Measurements from ENCODE around the gene PDZD8.

The PDZD8 gene

DNA sequence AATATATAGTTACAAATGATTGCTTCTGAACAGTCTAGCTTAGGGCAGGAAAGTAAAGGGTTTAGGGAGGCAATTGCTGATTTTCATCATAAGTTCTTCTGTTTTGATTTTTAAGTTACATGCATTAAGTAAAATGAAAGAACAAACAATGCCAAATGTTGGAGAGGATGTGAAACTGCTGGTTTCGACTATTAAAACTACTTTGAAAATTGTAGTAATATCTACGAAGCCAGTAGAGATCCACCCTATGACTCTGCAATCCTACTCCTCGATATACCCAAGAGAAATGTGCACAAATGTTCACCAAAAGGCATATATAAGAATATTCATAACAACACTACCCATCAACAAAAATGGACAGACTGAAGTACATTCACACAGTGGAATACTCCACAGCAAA, 24.3 kb downstream of the PDZD8 start:
- DNase-seq (ENCODE audit: low read depth): no peak
- H3K4me3 ChIP-seq (ENCODE audit: low read depth, low read length): no peak overlapping the region
- TF ChIP-seq, protein P1, sequence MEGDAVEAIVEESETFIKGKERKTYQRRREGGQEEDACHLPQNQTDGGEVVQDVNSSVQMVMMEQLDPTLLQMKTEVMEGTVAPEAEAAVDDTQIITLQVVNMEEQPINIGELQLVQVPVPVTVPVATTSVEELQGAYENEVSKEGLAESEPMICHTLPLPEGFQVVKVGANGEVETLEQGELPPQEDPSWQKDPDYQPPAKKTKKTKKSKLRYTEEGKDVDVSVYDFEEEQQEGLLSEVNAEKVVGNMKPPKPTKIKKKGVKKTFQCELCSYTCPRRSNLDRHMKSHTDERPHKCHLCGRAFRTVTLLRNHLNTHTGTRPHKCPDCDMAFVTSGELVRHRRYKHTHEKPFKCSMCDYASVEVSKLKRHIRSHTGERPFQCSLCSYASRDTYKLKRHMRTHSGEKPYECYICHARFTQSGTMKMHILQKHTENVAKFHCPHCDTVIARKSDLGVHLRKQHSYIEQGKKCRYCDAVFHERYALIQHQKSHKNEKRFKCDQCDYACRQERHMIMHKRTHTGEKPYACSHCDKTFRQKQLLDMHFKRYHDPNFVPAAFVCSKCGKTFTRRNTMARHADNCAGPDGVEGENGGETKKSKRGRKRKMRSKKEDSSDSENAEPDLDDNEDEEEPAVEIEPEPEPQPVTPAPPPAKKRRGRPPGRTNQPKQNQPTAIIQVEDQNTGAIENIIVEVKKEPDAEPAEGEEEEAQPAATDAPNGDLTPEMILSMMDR (IDR thresholded peaks at IDR 0.05; ENCODE audit: control insufficient read depth, extremely low read depth, insufficient read depth): no peak

DNA sequence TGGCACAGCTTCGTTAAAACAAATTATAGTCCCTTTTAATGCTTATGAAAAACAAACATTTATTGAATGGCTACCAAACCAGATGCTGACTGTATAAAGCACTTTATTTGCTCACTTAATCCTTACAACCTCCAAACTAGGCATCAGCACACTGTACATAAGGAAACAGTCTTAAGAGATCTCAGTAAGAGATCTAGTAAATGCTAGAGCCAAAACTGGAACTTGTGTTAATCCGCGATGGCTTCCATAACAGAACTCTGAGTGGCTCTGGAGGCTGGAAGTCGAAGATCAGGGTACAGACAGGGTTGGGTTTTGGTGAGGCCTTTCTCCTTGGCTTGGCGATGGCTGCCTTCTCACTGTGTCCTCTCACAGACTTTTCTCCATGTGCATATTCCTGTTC, 27.0 kb downstream of the PDZD8 start:
- no peak overlapping the region for H3K4me3 ChIP-seq (ENCODE audit: low read depth, low read length)
- TF ChIP-seq, protein P1 (IDR thresholded peaks at IDR 0.05; ENCODE audit: control insufficient read depth, extremely low read depth, insufficient read depth): no peak
- DNase-seq (ENCODE audit: low read depth): peak; percentile 95

DNA sequence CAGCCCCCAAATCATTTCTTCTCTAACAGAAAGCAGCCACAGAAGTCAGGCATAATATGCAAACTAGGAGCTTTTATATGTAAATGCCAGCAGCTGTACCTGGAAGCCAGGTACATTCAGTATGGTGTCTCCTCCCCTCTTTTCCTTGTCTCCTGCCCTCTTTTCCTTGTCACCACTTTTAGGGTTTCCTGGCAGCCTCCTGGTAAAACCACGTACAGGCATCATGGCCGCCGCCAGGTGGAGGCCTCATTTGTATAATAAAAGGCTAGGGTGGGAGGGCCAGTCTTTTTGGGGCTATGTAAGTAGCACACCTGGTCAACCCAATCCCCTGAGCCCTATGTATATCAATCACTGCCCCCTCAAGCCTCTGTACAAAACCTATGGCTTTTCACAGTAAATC, 28.7 kb downstream of the PDZD8 start:
- no peak overlapping the region for H3K4me3 ChIP-seq (ENCODE audit: low read depth, low read length)
- TF ChIP-seq, protein P1 (IDR thresholded peaks at IDR 0.05; ENCODE audit: control insufficient read depth, extremely low read depth, insufficient read depth): no peak
- DNase-seq (ENCODE audit: low read depth): no peak

DNA sequence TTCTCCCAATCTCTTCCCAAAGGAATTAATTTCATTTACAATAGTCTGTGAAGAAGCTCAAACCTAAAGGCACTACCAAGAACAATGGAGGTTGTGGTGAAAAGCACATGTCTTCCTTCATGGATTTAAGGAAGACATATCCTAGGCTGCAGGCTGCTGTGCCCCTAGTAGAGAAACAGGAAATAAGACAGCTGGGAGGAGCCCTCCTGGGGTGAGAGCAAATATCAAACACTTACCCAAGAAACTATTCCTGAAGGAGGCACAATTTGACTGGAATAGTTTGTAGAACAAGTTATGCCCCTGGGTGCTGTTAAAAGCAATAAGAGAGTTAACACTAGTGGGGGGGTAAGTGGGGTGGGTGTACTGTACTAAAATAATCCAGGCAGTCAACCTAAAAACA, 30.1 kb downstream of the PDZD8 start:
- no peak for DNase-seq (ENCODE audit: low read depth)
- TF ChIP-seq, protein P1 (IDR thresholded peaks at IDR 0.05; ENCODE audit: control insufficient read depth, extremely low read depth, insufficient read depth): peak; percentile 9; the same call in 1 of the 2 replicates
- no peak overlapping the region for H3K4me3 ChIP-seq (ENCODE audit: low read depth, low read length)

DNA sequence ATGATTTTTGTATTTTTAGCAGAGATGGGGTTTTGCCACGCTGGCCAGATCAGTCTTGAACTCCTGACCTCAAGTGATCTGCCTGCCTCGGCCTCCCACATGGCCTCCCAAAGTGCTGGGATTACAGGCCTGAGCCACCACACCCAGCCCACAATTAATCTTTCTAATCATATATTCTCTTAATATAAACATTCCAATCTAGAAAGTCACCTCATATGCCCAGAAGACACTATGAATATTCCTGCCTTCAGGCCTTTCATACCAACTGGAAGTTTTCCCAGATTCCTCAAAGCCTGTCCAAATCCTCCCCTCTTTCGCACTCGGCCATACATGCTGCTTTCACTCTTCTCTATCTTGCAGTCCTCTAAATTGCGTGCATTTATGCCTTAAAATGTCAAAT, 32.6 kb downstream of the PDZD8 start:
- no peak for DNase-seq (ENCODE audit: low read depth)
- TF ChIP-seq, protein P1 (IDR thresholded peaks at IDR 0.05; ENCODE audit: control insufficient read depth, extremely low read depth, insufficient read depth): no peak
- H3K4me3 ChIP-seq (ENCODE audit: low read depth, low read length): no peak overlapping the region

DNA sequence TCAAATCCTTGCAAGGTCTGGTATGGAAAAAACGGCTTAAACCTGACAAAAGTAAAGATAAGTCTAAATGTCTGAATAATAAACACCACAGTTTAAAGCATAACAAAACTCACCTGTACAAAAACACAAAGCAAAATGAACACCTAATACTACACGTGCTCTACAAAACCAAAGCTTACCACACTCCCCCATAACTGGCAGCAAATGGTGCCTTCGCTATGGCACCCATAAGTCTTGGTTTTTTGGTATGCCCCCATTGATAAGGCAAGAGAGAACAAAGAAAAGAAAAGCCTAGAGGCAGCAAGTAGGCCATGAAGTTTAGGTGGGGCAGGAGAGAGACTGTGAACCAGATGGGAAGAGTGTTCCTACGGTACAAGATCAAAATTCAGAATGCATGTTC, 34.2 kb downstream of the PDZD8 start:
- TF ChIP-seq, protein P1 (IDR thresholded peaks at IDR 0.05; ENCODE audit: control insufficient read depth, extremely low read depth, insufficient read depth): no peak
- DNase-seq (ENCODE audit: low read depth): no peak
- H3K4me3 ChIP-seq (ENCODE audit: low read depth, low read length): no peak overlapping the region

DNA sequence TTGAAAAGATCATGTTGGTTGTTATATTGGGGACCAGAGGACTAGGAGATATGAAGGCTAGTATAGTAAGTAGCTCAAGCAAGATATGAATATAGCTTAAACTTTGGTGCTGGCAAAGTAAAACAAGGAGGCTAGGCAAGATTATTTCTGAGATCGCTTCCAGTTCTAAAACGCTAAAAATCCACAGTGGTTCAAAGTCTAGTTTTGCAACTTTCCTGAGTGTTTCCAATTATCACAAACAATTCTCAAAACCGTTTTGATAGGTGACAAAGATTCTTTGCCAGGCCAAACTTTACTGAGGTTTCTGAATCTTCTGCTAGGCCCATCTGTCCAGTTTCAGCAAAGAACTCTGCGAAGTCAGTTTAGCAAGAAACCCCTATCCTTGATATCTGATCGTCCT, 35.3 kb downstream of the PDZD8 start:
- TF ChIP-seq, protein P1 (IDR thresholded peaks at IDR 0.05; ENCODE audit: control insufficient read depth, extremely low read depth, insufficient read depth): no peak
- DNase-seq (ENCODE audit: low read depth): no peak
- no peak overlapping the region for H3K4me3 ChIP-seq (ENCODE audit: low read depth, low read length)
